Activated CD4-positive, alpha-beta T cell treated with anti-CD3 and anti-CD28 coated beads, Interleukin-10, Interleukin-2, amounts not matched to agents 100 ng/mL and 50 ng/mL, durations not matched to agents 16 hours and 8 hours (primary cell): ENCODE measurements around the gene CRMP1.
"Not testable (repeated sequence)": the region's sequence is repeated elsewhere in the genome, so short reads cannot be mapped to it uniquely, and the experiment has no call there.

Experiments
- DNase-seq: peaks from one replicate; pipeline ENCODE4 v3.0.0-alpha.2; 2020

CRMP1 gene

DNA sequence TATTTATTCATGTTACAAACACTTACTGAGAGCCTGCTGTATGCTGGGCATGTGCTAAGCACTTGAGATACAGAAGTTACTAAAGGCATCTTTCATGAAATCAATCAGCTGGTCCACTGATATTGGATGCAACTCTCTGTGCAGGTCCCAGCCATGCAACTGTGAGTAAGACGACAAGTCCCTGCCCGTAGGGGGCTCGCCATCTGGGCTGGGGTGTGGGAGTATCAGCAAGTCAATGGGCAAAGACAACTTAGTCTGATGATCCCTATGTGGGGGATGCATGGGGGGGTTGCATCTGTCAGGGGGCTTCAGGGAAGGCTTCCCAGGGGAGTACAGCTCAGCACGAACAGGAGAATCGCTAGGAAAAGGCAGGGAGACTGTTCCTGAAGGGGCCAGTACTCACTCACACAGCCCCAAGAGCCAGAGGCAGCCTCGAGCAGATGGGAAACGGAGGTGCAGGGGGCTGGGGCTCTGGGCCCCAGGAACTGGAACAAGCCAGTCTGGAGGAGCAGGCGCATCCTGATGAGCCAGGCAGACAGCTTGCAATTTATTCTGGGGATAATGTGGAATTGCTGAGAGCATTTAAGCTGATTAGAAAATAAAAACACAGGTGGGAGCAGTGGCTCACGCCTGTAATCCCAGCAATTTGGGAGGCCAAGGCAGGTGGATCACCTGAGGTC lies 40.2 kb downstream of the CRMP1 start:
- DNase-seq: no peak

DNA sequence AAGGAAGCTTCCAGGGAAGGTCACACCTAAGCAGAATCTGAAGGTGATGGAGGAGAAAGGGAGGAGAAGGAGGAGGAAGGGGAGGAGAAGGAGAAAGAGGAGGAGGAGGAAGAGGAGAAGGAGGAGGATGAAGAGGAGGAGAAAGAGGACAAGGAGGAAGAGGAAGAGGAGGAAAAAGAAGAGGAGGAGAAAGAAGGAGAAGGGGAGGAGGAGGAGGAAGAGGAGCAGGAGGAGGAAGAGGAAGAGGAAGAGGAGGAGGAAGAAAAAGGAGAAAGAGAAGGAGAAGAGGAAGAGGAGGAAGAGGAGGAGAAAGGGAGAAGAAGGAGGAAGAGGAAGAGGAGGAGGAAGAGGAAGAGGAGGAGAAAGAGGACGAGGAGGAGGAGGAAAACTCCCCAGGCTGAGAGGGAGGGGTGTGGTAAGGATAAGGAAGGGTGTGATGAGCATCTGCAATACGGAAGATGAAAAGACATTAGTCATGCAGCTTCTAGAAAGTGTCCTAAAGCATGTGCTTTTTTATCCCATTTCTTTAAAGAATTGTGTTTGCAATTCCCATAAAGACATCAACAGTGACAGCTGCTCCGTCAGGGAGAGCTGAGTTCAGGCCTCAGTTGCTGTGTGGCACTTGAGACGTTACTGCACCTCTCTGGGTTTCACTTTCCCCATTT lies 41.1 kb downstream of the CRMP1 start:
- no peak for DNase-seq

DNA sequence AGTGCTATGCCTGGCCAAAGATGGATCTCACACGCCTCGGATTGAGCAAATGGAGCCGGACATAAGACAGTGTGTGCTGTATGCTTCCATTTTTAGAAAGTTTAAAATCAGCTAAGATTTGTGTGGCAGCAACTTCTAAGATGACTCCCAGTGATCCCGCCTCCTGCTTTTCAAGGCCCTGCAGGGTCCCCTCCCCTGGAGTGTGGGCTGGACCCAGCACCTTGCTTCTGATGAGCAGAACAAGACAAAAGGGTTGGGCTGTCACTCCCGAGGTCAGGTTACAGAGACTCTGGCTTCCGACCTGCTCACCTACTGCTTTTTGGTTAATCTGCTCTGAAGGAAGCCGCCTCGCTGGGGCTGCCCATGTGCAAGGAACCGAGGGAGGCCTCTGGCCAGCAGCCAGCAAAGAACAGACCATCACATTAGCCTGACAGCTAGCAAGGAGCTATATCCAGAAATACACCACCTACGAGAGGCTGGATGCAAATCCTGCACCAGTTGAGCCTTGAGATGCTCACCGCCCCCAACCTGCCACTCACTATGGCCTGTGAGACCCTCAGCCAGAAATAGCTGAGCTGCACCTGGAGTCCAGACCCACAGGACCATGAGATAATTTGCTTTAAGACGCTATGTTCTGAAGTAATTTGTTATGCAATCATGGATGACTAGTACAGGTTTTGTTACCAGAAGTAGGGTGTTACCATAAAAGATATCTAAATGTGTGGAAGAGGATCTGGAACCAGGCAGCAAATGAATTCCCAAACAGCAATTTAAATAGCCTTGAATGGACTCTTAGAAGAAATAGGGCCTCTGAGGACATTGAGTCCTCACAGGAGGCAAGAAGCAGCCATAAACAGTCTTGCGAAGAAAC lies 47.6 kb downstream of the CRMP1 start:
- no peak for DNase-seq

DNA sequence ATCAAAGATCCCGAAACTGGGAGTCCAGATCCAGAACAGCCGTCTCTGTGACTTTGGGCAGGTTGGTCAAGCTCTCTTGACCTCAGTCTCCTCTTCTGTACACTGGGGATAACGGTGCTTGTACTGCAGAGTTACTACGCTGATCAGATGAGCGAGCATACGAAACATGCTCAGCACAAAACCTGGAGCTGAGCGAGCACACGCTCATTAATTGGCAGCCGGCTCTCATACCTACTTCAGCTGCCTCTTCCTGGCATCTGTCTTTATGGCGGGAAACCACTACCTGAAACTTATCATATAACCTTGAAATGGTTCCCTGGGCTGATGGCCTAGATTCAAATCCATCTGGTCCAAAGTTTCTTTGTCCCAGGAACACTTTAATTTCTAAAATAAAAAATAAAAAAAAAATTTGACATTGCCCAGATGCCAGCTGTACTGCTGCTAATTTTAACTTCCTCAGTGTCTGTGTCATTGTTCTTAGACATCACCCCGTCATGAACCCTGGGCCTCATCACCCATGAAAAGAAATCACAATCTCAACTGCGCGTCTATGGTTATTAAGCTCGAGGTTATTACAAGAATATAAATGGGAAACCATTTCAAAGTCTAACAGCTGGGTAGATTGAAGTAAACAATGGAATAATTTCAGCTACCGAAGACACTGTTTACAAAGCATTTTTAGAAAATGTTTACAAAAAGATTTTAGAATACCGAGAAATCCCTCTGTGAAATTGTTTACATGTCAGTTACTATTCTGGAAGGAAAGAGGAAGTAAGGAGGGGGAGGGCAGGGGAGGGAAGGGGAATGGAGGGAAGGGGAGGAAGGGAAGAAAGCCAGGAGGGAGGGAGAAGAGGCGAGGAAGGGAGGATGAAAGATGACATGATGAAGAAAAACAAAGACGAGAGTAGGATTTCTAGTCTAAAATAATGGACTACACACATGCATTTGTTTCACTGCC lies 49.0 kb downstream of the CRMP1 start:
- no peak for DNase-seq

DNA sequence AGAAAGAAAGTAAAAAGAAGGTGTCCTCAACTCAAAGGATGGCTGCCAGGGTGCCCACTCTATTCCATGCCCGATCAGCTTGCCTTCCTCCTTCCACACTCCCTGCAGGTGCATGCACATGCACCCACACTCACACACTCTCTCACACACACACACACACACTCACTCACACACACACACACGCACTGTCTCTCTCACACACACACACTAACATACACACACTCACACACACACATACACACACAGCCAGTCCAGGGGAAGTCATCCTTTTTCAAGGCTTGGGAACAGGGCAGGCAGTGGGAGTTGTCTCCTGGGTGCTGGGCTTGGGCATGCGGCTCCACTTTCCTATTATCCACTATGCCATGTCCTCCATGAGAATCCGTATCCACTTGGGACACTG lies 50.4 kb downstream of the CRMP1 start:
- no peak for DNase-seq

DNA sequence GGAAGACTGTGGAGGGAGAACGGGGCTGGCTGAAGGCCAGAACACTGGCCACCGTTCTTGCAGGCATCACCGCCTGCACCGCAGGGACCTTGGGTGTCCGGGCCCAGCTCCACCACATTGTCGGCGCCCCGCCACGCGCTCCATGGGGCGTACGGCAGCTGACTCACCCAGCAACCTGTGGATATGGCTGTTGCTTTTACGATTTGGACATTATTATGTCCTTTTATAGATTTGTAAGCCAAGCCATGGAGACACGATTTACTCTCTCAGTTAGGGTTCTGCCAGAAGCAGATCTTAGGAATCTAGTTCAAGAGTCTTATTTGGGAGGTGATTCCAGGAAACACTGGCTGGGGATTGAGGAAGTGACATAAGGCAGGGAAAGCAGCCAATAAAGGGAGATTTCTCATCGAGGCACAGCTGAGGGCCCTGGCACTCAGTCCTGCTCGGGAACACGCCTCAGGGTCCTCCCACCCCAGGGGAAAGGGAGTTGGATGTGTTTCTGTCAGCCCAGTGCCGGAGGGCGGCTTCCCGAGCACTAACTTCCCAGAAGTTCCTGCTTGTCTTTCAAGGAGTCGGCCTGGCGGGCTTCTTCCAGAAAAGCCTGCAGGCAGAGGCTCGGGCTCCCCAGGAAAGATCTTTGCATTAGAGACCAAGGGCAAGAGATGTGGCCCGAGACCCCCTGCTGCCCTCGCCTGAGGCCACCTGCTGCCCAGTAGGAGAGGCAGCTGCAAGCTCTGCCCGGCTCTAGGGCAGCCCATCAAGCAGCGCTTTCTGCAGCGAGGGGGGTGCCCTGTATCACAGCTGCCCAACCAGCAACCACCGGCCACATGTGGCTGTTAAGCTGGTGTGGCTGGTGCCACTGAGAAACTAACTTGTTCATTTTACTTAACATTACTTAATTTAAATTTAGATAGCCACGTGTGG lies 52.9 kb downstream of the CRMP1 start:
- no peak for DNase-seq

DNA sequence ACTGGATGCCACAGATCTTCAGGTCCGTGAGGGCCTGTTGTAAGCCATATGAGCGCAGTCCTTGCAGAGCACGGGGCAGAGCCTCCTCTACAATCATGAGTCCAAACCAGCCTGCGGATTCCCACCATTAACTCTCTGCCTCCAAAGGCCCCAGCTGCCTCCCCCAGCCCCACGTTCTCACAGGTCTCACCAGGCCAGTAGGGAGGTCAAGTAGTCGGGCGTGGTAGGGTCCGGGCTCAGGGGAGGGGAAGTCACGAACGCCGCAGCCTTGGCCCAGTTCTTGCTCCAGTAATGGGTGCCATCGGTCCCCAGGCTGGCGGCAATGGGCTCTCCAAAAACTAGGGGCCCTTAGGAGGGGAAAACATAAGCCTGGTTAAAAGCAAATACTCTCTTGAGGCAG lies 53.6 kb downstream of the CRMP1 start:
- DNase-seq: no peak

DNA sequence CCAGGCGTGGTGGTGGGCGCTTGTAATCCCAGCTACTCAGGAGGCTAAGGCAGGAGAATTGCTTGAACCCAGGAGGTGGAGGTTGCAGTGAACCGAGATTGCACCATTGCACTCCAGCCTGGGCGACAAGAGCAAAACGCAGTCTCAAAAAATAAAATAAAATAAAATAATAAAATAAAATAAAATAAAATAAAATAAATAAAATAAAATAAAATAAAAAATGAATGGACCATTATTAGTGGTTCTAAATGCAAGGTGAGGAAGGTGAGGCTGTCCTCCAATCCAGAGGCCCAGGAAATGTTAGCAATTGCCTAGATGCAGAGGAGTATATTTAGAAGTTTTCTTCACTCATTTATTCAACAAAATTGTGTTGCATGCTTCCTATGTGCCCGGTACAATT lies 55.4 kb downstream of the CRMP1 start:
- DNase-seq: not testable (repeated sequence)

DNA sequence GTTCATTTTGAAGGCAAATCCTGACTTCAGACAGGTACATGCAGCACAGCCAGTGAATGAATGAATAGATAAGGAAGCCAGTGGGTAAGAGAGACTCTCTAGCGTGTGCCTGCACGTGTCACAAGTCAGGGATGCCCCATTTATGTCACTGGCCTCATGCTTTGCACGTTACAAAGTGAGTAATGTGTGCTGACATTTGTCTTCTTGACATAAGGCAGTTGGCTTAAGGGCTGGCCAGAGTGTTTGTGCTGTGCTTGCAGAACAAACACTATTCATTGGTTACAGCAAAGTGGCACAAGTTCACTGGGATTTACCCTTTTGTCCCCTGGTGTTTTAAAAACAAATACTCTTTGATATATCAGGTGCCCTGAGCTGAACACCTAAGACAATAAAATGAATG lies 55.9 kb downstream of the CRMP1 start:
- DNase-seq: no peak

DNA sequence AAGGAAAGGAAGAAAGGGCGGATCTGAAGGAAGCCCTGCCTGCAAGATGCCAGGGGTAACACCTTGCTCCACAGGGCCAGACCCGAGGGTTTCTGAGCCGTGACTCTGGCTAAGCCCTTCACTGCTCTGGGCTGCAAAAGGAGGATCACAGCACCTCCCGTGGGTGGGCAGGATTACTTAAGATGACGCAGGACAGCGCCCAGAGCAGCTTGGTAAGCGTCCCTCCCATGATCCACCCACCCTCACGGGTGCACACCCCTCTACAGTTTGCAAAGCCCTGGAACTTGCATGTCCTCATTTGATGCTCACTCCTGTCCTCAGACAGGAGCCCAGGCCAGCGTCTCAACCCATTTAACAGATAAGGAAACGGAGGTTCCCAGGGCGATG lies 64.9 kb downstream of the CRMP1 start:
- no peak for DNase-seq

DNA sequence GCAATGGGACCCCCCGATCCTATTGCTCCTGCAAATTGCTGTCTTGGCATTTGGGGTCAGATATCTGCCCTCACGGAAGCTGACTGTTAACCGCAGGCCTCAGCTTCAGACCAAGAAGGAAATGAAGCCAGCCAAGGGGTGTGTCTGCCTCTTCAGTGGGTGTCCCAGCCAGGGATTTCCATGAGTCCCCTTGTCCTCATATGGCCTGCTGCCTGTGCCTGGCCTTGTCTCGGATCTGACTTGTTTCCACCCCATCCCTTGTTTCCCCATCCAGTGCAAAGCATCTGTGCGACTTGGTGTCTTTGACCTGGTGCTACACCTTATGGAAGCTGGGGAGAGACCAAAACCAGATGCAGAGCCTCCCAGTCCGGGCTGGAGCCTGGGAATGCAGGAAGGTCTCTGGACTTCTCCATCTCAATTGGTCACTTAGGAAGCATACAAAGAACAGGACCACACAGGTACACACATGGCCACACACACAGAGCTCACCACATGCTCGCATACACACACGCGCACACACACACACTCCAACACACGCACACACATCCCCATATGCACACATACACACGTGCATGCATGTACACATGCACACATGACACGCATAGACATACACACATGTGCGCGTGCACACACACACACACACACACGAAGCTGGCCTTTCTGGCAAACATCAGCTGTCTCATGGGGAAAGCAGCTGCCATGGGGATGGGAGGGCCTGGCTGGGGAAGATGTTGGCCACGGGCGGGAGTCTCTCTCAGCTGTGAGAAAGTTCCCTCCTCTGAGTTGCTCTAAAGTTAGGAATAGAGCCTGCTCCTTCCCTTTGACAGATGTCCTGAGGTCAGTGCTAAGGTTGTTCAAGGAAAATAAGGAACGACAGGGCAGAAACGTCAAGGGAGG lies 65.5 kb downstream of the CRMP1 start:
- DNase-seq: peak; percentile 11

DNA sequence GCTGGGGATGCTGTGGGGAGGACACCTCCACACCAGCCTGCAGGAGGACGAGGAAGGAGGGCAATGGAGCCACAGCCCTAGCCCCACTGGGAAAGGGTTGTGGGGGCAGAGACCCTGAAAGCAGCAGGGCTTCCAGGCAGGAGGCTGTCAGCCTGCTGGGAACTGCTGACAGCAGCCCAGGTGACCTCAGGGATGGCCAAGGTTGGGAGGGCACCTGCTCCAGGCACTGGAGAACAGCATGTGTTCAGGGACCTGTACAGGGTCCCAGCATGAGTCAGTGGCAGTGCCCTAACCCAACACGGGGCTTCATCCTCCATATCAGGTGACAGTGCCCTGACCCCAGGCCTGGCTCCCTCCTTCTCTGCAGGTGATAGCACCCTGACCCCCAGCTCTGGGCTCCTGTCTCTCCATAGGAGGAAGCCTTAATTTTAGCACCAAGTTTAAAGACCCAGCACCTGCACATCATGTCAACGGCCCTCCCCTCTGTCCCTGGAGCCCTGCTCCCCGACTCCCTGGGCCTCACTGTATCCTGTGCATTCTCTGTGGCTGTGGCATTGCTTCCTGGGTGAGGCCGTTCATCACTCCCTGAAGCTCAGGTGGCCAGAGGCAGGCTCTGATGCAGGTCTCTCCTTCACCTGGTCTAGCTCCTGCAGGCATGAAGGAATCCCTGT lies 66.3 kb downstream of the CRMP1 start:
- no peak for DNase-seq

DNA sequence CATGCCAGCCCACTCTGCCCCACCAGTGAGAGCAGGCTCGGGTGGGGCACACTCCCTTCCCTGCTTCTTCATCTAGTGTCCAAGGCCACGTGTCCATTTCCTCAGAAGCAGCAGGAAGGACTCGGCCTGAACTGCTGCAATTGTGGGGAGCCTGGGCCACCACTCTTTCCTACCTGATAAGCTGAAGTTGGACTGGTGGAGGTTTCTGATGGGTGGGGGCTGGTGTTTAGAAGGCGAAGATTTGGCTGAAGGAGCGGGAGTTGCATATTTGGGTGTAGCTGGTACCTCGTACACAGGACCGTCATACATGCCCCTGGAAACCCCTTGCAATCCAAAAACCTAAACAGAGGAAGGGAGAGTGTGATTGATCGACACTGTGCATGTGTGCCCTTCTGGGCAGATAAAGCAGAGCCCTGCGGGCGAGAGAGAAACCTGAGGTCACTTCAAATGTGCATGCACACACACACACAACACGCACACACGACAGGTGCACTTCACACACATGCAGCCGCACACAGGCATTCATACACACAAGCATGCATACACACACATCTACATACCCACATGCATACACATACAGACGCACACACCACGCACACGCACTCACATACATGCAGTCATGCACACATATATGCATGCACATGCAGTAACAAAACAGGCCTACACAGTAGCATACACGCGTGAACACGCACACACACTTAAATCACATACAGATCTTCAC lies 67.4 kb downstream of the CRMP1 start:
- DNase-seq: no peak

DNA sequence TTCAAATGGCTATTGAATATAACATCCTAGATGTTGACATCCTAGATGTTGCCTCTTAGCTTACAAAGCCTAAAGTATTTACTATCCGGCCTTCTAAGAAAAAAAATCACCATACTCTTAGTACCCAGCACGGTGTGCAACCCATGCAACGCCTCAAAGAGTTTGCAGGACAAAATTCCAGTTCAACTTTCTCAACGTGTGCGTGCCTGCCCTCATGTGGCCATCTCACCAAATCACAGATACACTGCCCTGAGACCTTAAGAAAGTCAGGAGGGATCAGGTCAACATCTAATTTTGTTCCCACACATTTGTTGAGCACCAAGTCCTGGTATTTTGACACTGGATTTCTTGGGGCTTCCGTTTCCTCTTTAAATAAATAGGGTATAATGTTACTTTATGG lies 68.3 kb downstream of the CRMP1 start:
- DNase-seq: peak; percentile 27

DNA sequence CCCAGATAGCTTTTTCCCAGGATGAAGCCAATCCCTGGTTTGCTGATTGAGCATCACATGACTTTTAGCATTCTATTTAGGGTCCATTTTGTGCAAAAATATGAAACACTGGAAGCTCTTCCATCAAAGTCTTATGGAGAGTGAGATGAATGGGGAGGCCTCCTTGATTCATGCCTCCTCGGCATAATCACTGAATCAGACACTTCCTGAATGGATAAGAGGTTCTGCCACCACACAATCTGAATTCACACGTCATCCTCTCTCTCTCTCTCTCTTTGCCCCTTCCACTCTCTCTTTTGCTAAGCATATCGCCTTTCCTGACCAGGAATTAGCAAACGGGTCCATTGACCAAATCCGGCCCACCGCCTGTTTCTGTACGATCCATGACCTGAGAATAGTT lies 68.7 kb downstream of the CRMP1 start:
- no peak for DNase-seq

DNA sequence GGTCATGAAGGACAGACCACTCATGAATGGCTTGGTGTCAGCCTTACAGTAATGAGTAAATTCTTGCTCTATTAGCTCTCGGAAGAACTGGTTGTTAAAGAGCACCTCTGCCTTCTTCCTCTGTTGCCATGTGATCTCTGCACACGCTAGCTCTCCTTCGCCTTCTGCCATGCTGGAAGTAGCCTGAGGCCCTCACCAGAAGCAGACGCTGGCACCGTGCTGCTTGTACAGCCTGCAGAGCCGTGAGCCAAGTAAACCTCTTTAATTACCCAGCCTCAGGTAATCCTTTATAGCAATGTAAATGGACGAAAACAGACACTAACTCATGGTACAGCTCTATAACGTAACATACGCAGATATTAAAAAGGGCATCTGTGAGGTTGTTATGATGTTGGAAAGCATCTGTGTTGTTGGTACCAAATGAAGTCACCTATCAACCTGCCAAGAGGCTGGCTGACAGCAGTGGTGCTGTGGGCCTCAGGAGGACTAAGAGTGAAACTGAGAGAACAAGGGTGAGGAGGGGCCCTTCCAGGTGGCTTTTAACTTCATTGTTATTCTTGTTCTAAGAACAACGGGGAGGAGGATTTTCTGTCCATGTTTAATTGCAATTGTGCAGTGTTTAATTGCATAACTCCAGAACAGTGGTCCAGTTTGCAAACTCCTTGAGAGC lies 69.2 kb downstream of the CRMP1 start:
- DNase-seq: peak; percentile 59

DNA sequence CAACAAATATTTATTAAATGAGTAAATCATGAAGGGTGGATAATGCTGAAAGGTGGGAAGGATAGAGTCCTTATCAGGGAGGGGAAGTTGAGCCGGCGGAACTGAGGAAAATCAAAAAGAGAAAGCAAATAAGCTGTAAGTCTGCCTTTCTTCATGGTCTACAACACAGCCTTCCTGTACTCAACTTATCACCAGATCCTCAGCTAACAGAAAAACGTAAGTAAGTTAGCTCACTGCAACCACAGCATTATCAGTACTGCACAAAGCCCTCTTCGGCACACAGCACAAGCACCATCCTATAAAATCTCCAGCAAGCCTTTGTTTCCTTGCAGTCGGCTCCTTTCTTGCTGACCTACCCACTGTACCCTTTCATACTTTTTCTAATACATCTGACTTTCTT lies 70.3 kb downstream of the CRMP1 start:
- no peak for DNase-seq

DNA sequence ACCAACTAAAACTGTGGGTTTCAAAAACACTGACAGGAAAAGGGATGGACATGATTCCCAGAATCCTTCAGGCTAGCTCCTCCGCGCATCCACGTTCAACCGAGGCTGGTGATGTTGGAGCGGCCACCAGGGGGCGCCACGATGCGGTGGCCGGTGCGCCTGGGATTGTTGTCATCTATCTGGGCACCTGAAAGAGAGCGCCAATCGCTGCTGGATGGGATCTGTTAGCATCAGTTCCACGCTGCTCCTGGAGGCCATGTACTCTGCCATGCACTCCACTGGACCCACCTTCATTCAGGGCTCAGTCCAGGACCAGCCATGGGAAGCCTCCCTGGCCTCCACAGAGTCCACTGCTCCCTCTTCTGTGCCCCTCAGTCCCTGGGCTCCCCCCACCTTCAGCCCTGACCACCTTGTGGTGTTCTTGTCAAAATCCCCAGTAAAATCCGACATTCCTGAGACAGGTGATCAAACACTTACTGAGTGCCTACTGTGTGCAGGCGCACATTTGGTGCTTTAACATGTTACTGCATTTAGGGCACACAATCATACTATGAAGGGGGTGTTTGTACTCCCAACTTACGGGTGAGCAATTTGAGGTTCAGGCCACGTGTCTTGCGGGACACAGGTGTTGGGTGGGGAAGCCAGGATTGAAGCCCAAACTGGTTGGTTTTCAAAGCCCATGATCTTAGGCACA lies 71.1 kb downstream of the CRMP1 start:
- DNase-seq: peak; percentile 9
